HEK293 (cell line): ENCODE results near the gene SERPINB6.
A peak's percentile ranks its signal among the peaks of the same experiment; 100 is the strongest.

Source experiments
- BCL11A ChIP-seq: fragments of 450-650 bp; formaldehyde crosslinking; IDR thresholded peaks from 2 replicates; pipeline ENCODE4 v1.5.1; 2016; ENCODE audit warnings: low read depth, missing biosample characterization, missing genetic modification characterization
- BCL11B ChIP-seq: fragments of 450-650 bp; formaldehyde crosslinking; IDR thresholded peaks from 2 replicates; pipeline ENCODE4 v1.5.1; 2016; ENCODE audit warnings: low read depth, missing biosample characterization, missing genetic modification characterization
- GFI1B ChIP-seq: fragments of 450-650 bp; formaldehyde crosslinking; IDR thresholded peaks from 2 replicates; pipeline ENCODE4 v1.5.1; 2016; ENCODE audit warnings: missing biosample characterization, missing genetic modification characterization
- GLI4 ChIP-seq: fragments of 450-650 bp; formaldehyde crosslinking; IDR thresholded peaks from 2 replicates; pipeline ENCODE4 v1.5.1; 2016; ENCODE audit warnings: missing biosample characterization, missing genetic modification characterization
- OVOL3 ChIP-seq: fragments of 450-650 bp; formaldehyde crosslinking; IDR thresholded peaks from 2 replicates; pipeline ENCODE4 v1.5.1; 2016; ENCODE audit warnings: missing biosample characterization, missing genetic modification characterization
- SCRT1 ChIP-seq: fragments of 450-650 bp; formaldehyde crosslinking; IDR thresholded peaks from 2 replicates; pipeline ENCODE4 v1.5.1; 2016; ENCODE audit warnings: missing biosample characterization, missing genetic modification characterization, borderline replicate concordance
- SP2 ChIP-seq: fragments of 450-650 bp; formaldehyde crosslinking; IDR thresholded peaks from 2 replicates; pipeline ENCODE4 v1.5.1; 2016; ENCODE audit warnings: missing biosample characterization, missing genetic modification characterization
- SP7 ChIP-seq: fragments of 450-650 bp; formaldehyde crosslinking; IDR thresholded peaks from 2 replicates; pipeline ENCODE4 v1.5.1; 2016; ENCODE audit warnings: missing biosample characterization, missing genetic modification characterization
- YY1 ChIP-seq: fragments of 450-650 bp; formaldehyde crosslinking; IDR thresholded peaks from 2 replicates; pipeline ENCODE4 v1.5.1; 2018; ENCODE audit warnings: missing biosample characterization, missing genetic modification characterization
- ZBTB20 ChIP-seq: fragments of 450-650 bp; formaldehyde crosslinking; IDR thresholded peaks from 2 replicates; pipeline ENCODE4 v1.5.1; 2016; ENCODE audit warnings: missing biosample characterization, missing genetic modification characterization
- ZBTB21 ChIP-seq: fragments of 450-650 bp; formaldehyde crosslinking; IDR thresholded peaks from 2 replicates; pipeline ENCODE4 v1.5.1; 2017; ENCODE audit warnings: missing biosample characterization, missing genetic modification characterization
- ZBTB26 ChIP-seq: fragments of 450-650 bp; formaldehyde crosslinking; optimal IDR thresholded peaks from 2 replicates; pipeline ENCODE3; 2016; ENCODE audit warnings: missing biosample characterization, mild to moderate bottlenecking, missing genetic modification characterization
- ZEB2 ChIP-seq: fragments of 450-650 bp; formaldehyde crosslinking; IDR thresholded peaks from 2 replicates; pipeline ENCODE4 v1.5.1; 2016; ENCODE audit warnings: missing biosample characterization, missing genetic modification characterization
- ZFP3 ChIP-seq: fragments of 450-650 bp; formaldehyde crosslinking; IDR thresholded peaks from 2 replicates; pipeline ENCODE4 v1.5.1; 2016; ENCODE audit warnings: low read depth, missing biosample characterization, missing genetic modification characterization
- ZFP37 ChIP-seq: fragments of 450-650 bp; formaldehyde crosslinking; IDR thresholded peaks from 2 replicates; pipeline ENCODE4 v1.5.1; 2016; ENCODE audit warnings: missing biosample characterization, missing genetic modification characterization
- ZNF202 ChIP-seq: fragments of 450-650 bp; formaldehyde crosslinking; IDR thresholded peaks from 2 replicates; pipeline ENCODE4 v1.5.1; 2016; ENCODE audit warnings: missing biosample characterization, missing genetic modification characterization, borderline replicate concordance
- ZNF214 ChIP-seq: fragments of 450-650 bp; formaldehyde crosslinking; IDR thresholded peaks from 2 replicates; pipeline ENCODE4 v1.5.1; 2017; ENCODE audit warnings: missing biosample characterization, mild to moderate bottlenecking, missing genetic modification characterization, borderline replicate concordance
- ZNF223 ChIP-seq: fragments of 450-650 bp; formaldehyde crosslinking; IDR thresholded peaks from 2 replicates; pipeline ENCODE4 v1.5.1; 2016; ENCODE audit warnings: missing biosample characterization, missing genetic modification characterization
- ZNF239 ChIP-seq: fragments of 450-650 bp; formaldehyde crosslinking; IDR thresholded peaks from 2 replicates; pipeline ENCODE4 v1.5.1; 2016; ENCODE audit warnings: missing biosample characterization, missing genetic modification characterization
- ZNF341 ChIP-seq: fragments of 450-650 bp; formaldehyde crosslinking; IDR thresholded peaks from 2 replicates; pipeline ENCODE4; 2016; ENCODE audit warnings: low read depth, missing biosample characterization, missing genetic modification characterization
- ZNF354C ChIP-seq: fragments of 450-650 bp; formaldehyde crosslinking; IDR thresholded peaks from 2 replicates; pipeline ENCODE4 v1.5.1; 2016; ENCODE audit warnings: missing biosample characterization, missing genetic modification characterization, low read depth, borderline replicate concordance
- ZNF426 ChIP-seq: fragments of 450-650 bp; formaldehyde crosslinking; IDR thresholded peaks from 2 replicates; pipeline ENCODE4 v1.5.1; 2017; ENCODE audit warnings: missing biosample characterization, missing genetic modification characterization, mild to moderate bottlenecking, inconsistent platforms, moderate library complexity
- ZNF560 ChIP-seq: fragments of 450-650 bp; formaldehyde crosslinking; IDR thresholded peaks from 2 replicates; pipeline ENCODE4 v1.5.1; 2017; ENCODE audit warnings: missing biosample characterization, missing genetic modification characterization, borderline replicate concordance
- ZNF561 ChIP-seq: fragments of 450-650 bp; IDR thresholded peaks from 2 replicates; pipeline ENCODE4 v1.5.1; 2018; ENCODE audit warnings: missing biosample characterization, missing genetic modification characterization, borderline replicate concordance
- ZNF580 ChIP-seq: fragments of 450-650 bp; formaldehyde crosslinking; IDR thresholded peaks from 2 replicates; pipeline ENCODE4 v1.5.1; 2016; ENCODE audit warnings: missing biosample characterization, missing genetic modification characterization
- ZNF600 ChIP-seq: fragments of 450-650 bp; formaldehyde crosslinking; IDR thresholded peaks from 2 replicates; pipeline ENCODE4 v1.5.1; 2016; ENCODE audit warnings: missing biosample characterization, missing genetic modification characterization
- ZNF629 ChIP-seq: fragments of 450-650 bp; formaldehyde crosslinking; IDR thresholded peaks from 2 replicates; pipeline ENCODE4 v1.5.1; 2017; ENCODE audit warnings: missing biosample characterization, missing genetic modification characterization
- ZNF654 ChIP-seq: fragments of 450-650 bp; formaldehyde crosslinking; IDR thresholded peaks from 2 replicates; pipeline ENCODE4 v1.5.1; 2016; ENCODE audit warnings: low read depth, missing biosample characterization, missing genetic modification characterization
- ZNF660 ChIP-seq: fragments of 450-650 bp; IDR thresholded peaks from 2 replicates; pipeline ENCODE4 v1.5.1; 2018; ENCODE audit warnings: missing biosample characterization, mild to moderate bottlenecking, missing genetic modification characterization
- ZNF776 ChIP-seq: fragments of 450-650 bp; formaldehyde crosslinking; IDR thresholded peaks from 2 replicates; pipeline ENCODE4 v1.5.0; 2017; ENCODE audit warnings: missing biosample characterization, missing genetic modification characterization, borderline replicate concordance
- ZXDB ChIP-seq: fragments of 450-650 bp; formaldehyde crosslinking; IDR thresholded peaks from 2 replicates; pipeline ENCODE4 v1.5.1; 2016; ENCODE audit warnings: missing biosample characterization, missing genetic modification characterization
- TF ChIP-seq, protein P1 (sequence below): fragments of 450-650 bp; formaldehyde crosslinking; IDR thresholded peaks from 2 replicates; pipeline ENCODE4 v1.5.1; 2016; ENCODE audit warnings: missing biosample characterization, missing genetic modification characterization
- TF ChIP-seq, protein P2 (sequence below): fragments of 450-650 bp; formaldehyde crosslinking; IDR thresholded peaks from 2 replicates; pipeline ENCODE4 v1.5.1; 2016; ENCODE audit warnings: missing biosample characterization, missing genetic modification characterization, low read depth
- TF ChIP-seq, protein P3 (sequence below): fragments of 450-650 bp; formaldehyde crosslinking; conservative IDR thresholded peaks from 2 replicates; pipeline ENCODE4 v1.5.1; 2016; ENCODE audit warnings: low read depth, missing biosample characterization, missing genetic modification characterization

SERPINB6 gene

DNA sequence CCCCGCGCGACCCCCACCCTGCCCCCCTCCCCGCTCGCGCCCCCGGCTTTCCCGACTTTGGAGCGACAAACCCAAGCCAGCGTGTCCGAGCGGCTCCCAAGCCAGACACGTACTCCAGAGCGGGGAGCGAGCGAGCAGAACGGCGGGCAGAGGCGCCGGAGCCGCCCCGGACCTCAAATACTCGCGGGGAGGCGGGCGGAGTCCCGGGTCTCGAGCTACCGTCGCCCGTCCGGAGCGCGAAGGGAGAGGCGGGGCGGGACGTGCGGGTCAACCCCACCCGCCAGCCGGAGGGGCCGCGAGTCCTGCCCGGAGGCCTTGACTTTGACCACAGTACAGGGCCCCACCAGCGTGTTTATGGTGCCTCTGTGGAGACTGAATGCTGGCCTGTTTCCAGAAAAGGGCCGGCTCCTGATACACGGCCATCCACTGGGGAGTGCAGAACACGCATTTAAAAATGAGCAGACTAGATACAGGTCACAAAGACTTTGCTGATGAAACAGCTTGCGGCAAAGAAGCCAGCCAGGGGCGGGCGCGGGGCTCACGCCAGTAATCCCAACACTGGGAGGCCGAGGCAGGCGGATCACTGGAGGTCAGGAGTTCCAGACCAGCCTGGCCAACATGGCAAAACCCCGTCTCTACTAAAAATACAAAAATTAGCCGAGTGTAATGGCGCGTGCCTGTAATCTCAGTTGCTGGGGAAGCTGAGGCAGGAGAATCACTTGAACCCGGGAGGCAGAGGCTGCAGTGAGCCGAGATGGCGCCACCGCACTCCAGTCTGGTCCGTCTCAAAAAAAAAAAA is at the start of gene SERPINB6 (continued):
- no peak for TF ChIP-seq ZFP3 (tag by site-specific recombination)
- no peak for TF ChIP-seq ZNF776 (tag by site-specific recombination)
- no peak for TF ChIP-seq ZNF654
- no peak for TF ChIP-seq ZNF660 (tag by site-specific recombination)
- no peak for TF ChIP-seq ZNF239
- TF ChIP-seq ZNF202 (tag by site-specific recombination), result no peak
- no peak for TF ChIP-seq GFI1B (tag by site-specific recombination)
- no peak for TF ChIP-seq ZNF354C (tag by site-specific recombination)
- TF ChIP-seq ZNF426 (tag by site-specific recombination), result no peak
- TF ChIP-seq ZNF600 (tag by site-specific recombination), result peak; percentile 92
- TF ChIP-seq, protein P1, sequence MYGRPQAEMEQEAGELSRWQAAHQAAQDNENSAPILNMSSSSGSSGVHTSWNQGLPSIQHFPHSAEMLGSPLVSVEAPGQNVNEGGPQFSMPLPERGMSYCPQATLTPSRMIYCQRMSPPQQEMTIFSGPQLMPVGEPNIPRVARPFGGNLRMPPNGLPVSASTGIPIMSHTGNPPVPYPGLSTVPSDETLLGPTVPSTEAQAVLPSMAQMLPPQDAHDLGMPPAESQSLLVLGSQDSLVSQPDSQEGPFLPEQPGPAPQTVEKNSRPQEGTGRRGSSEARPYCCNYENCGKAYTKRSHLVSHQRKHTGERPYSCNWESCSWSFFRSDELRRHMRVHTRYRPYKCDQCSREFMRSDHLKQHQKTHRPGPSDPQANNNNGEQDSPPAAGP (tag by site-specific recombination), result 0 out of 2 replicates have a peak, but pooled peaks have one; percentile 24
- TF ChIP-seq YY1 (tag by site-specific recombination), result peak; percentile 41; the same call in 1 of the 2 replicates
- TF ChIP-seq BCL11B, result no peak
- TF ChIP-seq, protein P2, sequence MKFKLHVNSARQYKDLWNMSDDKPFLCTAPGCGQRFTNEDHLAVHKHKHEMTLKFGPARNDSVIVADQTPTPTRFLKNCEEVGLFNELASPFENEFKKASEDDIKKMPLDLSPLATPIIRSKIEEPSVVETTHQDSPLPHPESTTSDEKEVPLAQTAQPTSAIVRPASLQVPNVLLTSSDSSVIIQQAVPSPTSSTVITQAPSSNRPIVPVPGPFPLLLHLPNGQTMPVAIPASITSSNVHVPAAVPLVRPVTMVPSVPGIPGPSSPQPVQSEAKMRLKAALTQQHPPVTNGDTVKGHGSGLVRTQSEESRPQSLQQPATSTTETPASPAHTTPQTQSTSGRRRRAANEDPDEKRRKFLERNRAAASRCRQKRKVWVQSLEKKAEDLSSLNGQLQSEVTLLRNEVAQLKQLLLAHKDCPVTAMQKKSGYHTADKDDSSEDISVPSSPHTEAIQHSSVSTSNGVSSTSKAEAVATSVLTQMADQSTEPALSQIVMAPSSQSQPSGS (tag by site-specific recombination), result no peak
- no peak for TF ChIP-seq ZNF561 (tag by site-specific recombination)
- TF ChIP-seq ZXDB (tag by site-specific recombination), result peak; percentile 78
- peak; percentile 27; the same call in 1 of the 2 replicates for TF ChIP-seq ZNF629 (tag by site-specific recombination)
- TF ChIP-seq ZNF560 (tag by site-specific recombination), result no peak
- no peak for TF ChIP-seq SCRT1 (tag by site-specific recombination)
- TF ChIP-seq ZFP37 (tag by site-specific recombination), result no peak
- TF ChIP-seq ZBTB26 (tag by site-specific recombination), result peak; percentile 93
- no peak for TF ChIP-seq ZNF223 (tag by site-specific recombination)
- TF ChIP-seq GLI4 (tag by site-specific recombination), result no peak
- 0 out of 2 replicates have a peak, but pooled peaks have one; percentile 35 for TF ChIP-seq SP7 (tag by site-specific recombination)
- peak; percentile 72 for TF ChIP-seq SP2 (tag by site-specific recombination)
- no peak for TF ChIP-seq OVOL3 (tag by site-specific recombination)
- peak; percentile 93 for TF ChIP-seq ZBTB20 (tag by site-specific recombination)
- TF ChIP-seq ZEB2 (tag by site-specific recombination), result peak; percentile 62; the same call in 1 of the 2 replicates
- no peak for TF ChIP-seq BCL11A (tag by site-specific recombination)
- TF ChIP-seq, protein P3, sequence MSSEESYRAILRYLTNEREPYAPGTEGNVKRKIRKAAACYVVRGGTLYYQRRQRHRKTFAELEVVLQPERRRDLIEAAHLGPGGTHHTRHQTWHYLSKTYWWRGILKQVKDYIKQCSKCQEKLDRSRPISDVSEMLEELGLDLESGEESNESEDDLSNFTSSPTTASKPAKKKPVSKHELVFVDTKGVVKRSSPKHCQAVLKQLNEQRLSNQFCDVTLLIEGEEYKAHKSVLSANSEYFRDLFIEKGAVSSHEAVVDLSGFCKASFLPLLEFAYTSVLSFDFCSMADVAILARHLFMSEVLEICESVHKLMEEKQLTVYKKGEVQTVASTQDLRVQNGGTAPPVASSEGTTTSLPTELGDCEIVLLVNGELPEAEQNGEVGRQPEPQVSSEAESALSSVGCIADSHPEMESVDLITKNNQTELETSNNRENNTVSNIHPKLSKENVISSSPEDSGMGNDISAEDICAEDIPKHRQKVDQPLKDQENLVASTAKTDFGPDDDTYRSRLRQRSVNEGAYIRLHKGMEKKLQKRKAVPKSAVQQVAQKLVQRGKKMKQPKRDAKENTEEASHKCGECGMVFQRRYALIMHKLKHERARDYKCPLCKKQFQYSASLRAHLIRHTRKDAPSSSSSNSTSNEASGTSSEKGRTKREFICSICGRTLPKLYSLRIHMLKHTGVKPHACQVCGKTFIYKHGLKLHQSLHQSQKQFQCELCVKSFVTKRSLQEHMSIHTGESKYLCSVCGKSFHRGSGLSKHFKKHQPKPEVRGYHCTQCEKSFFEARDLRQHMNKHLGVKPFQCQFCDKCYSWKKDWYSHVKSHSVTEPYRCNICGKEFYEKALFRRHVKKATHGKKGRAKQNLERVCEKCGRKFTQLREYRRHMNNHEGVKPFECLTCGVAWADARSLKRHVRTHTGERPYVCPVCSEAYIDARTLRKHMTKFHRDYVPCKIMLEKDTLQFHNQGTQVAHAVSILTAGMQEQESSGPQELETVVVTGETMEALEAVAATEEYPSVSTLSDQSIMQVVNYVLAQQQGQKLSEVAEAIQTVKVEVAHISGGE, result no peak
- TF ChIP-seq ZNF214 (tag by site-specific recombination), result no peak
- no peak for TF ChIP-seq ZBTB21 (tag by site-specific recombination)
- TF ChIP-seq ZNF341, result peak; percentile 41; the same call in 1 of the 2 replicates
- no peak for TF ChIP-seq ZNF580
